K562 (cell line): ENCODE measurements around the gene OR2H2. TPM values are rescaled to one million over a fixed set of nuclear protein-coding genes. Genes with fewer than 3 reads are reported as not detected.

Source experiments
- ATF1 ChIP-seq, 2 experiments: fragments of 450-650 bp in 1 of 2; IDR thresholded peaks; 2 replicates each; pipeline ENCODE4 v1.6.1; 2016; ENCODE audit warnings: missing compliant biosample characterization in 1 of 2, missing genetic modification characterization in 1 of 2
- ATF6 ChIP-seq: sonication (generic); formaldehyde crosslinking; IDR thresholded peaks from 2 replicates; pipeline ENCODE4 v1.4.0; 2020; ENCODE audit warnings: mild to moderate bottlenecking, missing genetic modification reagents
- CEBPG ChIP-seq, 3 experiments: fragments of 200-800 bp in 1 of 3; sonication (Bioruptor generic) in 1 of 3; sonication (generic) in 1 of 3; formaldehyde crosslinking in 1 of 3; IDR thresholded peaks in 2 of 3; conservative IDR thresholded peaks in 1 of 3; 2 replicates each; pipeline versions ENCODE4 v1.6.1 to v1.8.0; 2016 to 2022; ENCODE audit warnings: missing compliant biosample characterization in 2 of 3, missing genetic modification characterization in 2 of 3, mild to moderate bottlenecking in 1 of 3, missing genetic modification reagents in 1 of 3
- EGR1 ChIP-seq: fragments of 450-650 bp; conservative IDR thresholded peaks from 2 replicates; pipeline ENCODE4 v1.6.1; 2017; ENCODE audit warnings: mild to moderate bottlenecking
- GTF2A2 ChIP-seq: IDR thresholded peaks from 2 replicates; pipeline ENCODE4 v1.6.1; 2016; ENCODE audit warnings: mild to moderate bottlenecking, missing genetic modification characterization, missing compliant biosample characterization
- HBP1 ChIP-seq: fragments of 450-650 bp; formaldehyde crosslinking; IDR thresholded peaks from 2 replicates; pipeline ENCODE4 v1.4.0; 2022; ENCODE audit warnings: missing genetic modification characterization
- KDM4B ChIP-seq, 2 experiments: fragments of 450-650 bp in 1 of 2; sonication (generic) in 1 of 2; IDR thresholded peaks; 2 replicates each; pipeline ENCODE4 v1.6.1; 2016 to 2017; ENCODE audit warnings: borderline replicate concordance in 2 of 2, antibody characterized with exemption in 1 of 2, low read depth in 1 of 2, mild to moderate bottlenecking in 1 of 2
- TGIF2 ChIP-seq: sonication (generic); formaldehyde crosslinking; IDR thresholded peaks from 2 replicates; pipeline ENCODE4 v1.8.1; 2022; ENCODE audit warnings: mild to moderate bottlenecking, missing genetic modification reagents, moderate library complexity
- ZBTB40 ChIP-seq, 2 experiments: fragments of 450-650 bp in 1 of 2; sonication (generic) in 1 of 2; formaldehyde crosslinking in 1 of 2; IDR thresholded peaks; 2 replicates each; pipeline versions ENCODE4 v1.7.1 to v1.9.0; 2016 to 2022; ENCODE audit warnings: inconsistent platforms in 1 of 2, mild to moderate bottlenecking in 1 of 2, missing genetic modification reagents in 1 of 2
- ZNF583 ChIP-seq: fragments of 250-450 bp; sonication (Bioruptor Pico); IDR thresholded peaks from 2 replicates; pipeline ENCODE4 v1.4.0; 2020
- polyA plus RNA-seq, 8 experiments: library from polyadenylated mRNA; depleted of rRNA in 4 of 8; stranded (reverse) in 5 of 8; unstranded in 3 of 8; fragments of >200 nt; fragmentation: Nextera tagmentation in 2 of 8; fragmentation: Illumina TruSeq in 1 of 8; extraction: Ambion mirVana in 2 of 8; extraction: Trizol in 1 of 8; gene quantifications; 2 replicates each; pipeline versions ENCODE4 v1.2.1 to v1.2.3, GENCODE V29; 2011 to 2014; ENCODE audit warnings: inconsistent platforms in 1 of 8, missing spikeins in 1 of 8
- total RNA-seq, 7 experiments: library from RNA; depleted of rRNA in 6 of 7; stranded (reverse); fragments of >200 nt in 6 of 7; fragmentation: Illumina TruSeq in 2 of 7; extraction: Trizol in 2 of 7; gene quantifications; 2 replicates each; pipeline versions ENCODE4 v1.2.1 to v1.2.3, GENCODE V29; 2011 to 2021; ENCODE audit warnings: low replicate concordance in 1 of 7
- TF ChIP-seq, protein P1 (sequence below): sonication (generic); IDR thresholded peaks from 2 replicates; pipeline ENCODE4 v1.6.1; 2016

OR2H2 gene
- total and polyA plus RNA-seq, 9 of the 15 experiments (the other 6 are each of a cell fraction or from before 2014, with no cell fraction given), result not detected

GRCh38 chr6:29632789-29633533 is 48.0 kb downstream of the OR2H2 start, which contains the start of gene GABBR1 (continued):
- TF ChIP-seq ZBTB40 (IDR thresholded peaks at IDR 0.05), result no peak
- no peak for TF ChIP-seq ZBTB40 (CRISPR knock-in tag; IDR thresholded peaks at IDR 0.05)
- TF ChIP-seq, protein P1, sequence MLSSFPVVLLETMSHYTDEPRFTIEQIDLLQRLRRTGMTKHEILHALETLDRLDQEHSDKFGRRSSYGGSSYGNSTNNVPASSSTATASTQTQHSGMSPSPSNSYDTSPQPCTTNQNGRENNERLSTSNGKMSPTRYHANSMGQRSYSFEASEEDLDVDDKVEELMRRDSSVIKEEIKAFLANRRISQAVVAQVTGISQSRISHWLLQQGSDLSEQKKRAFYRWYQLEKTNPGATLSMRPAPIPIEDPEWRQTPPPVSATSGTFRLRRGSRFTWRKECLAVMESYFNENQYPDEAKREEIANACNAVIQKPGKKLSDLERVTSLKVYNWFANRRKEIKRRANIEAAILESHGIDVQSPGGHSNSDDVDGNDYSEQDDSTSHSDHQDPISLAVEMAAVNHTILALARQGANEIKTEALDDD, result no peak
- no peak for TF ChIP-seq CEBPG (CRISPR knock-in tag; IDR thresholded peaks at IDR 0.05)
- no peak for TF ChIP-seq CEBPG (tag; conservative IDR thresholded peaks at IDR 0.05 in 1 of 2, IDR thresholded peaks at IDR 0.05 in 1 of 2)
- TF ChIP-seq ZNF583 (CRISPR knock-in tag), result 0 out of 2 replicates have a peak, but pooled peaks have one; percentile 24
- TF ChIP-seq GTF2A2 (tag), result no peak
- TF ChIP-seq TGIF2 (CRISPR knock-in tag), result no peak
- 0 out of 2 replicates have a peak, but pooled peaks have one; percentile 12 for TF ChIP-seq HBP1
- TF ChIP-seq KDM4B (IDR thresholded peaks at IDR 0.05; ENCODE audit: borderline replicate concordance in 2 of 2, low read depth in 1 of 2), result peak in 1 of 2 experiments; percentile 84; a peak in 1 of 4 replicates
- 0 out of 2 replicates have a peak, but pooled peaks have one; percentile 32 for TF ChIP-seq EGR1
- TF ChIP-seq ATF6 (CRISPR knock-in tag), result no peak
- TF ChIP-seq ATF1 (CRISPR knock-in tag; IDR thresholded peaks at IDR 0.05), result no peak
- 0 out of 2 replicates have a peak, but pooled peaks have one; percentile 18 for TF ChIP-seq ATF1 (tag; IDR thresholded peaks at IDR 0.05)
